Hematopoietic multipotent progenitor cell treated with erythropoietin and hydrocortisone succinate and interleukin-3 and kit ligand, for 15 days (in vitro differentiated cells): ENCODE results near the gene PRKCE.

Experiments
- DNase-seq: peaks from one replicate; pipeline ENCODE4 v3.0.0-alpha.2; 2015; ENCODE audit warnings: low spot score

The PRKCE gene

GRCh38 chr2:45936623-45936979, 285.1 kb downstream of the PRKCE start:
- DNase-seq: no peak

GRCh38 chr2:45937990-45938389, 286.5 kb downstream of the PRKCE start:
- no peak for DNase-seq

DNA sequence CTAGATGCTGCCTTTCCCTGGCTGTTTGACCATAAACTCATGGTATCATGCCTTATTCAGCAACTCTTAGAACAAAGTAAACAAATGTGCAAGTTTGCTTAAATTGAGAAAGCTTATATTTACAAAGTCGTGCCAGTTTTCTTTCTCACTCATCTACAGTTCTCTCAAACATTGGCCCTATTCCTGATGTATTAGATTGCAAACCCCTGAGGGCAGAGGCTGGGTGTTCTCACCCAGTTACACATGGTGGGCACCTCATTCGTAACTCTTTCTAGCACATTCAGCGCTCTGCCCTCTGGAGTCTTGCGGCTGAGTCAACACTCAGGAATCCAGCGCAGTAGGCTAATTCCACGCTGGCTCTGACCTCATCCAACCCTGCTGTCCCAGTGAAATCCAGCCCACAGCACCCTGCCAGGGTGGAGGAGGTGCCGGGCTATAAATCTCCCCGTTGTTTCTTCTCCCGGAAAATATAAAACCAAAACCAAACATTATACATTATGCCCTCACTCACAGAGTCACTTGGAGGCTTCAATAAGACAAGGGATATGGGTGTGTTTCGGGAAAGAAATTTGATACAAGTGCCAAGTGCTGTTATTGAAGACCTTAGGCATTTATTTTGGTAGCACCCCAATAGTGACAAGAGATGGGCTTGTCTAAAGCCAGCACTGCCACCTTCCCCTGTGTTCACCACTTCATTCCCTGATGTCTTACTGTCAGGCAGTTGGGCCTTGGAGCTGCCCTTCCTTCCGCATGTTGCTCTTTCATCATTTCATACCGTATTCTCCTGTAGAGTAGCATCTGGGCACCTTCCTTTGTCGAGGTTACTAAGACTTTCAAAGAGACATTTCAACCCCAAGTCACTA, 287.4 kb downstream of the PRKCE start:
- DNase-seq: no peak

- DNase-seq: no peak
These were observed 290.2 kb downstream of the PRKCE start for GRCh38 chr2:45941531-45942236.

GRCh38 chr2:45942237-45942738, 290.8 kb downstream of the PRKCE start:
- no peak for DNase-seq

DNA sequence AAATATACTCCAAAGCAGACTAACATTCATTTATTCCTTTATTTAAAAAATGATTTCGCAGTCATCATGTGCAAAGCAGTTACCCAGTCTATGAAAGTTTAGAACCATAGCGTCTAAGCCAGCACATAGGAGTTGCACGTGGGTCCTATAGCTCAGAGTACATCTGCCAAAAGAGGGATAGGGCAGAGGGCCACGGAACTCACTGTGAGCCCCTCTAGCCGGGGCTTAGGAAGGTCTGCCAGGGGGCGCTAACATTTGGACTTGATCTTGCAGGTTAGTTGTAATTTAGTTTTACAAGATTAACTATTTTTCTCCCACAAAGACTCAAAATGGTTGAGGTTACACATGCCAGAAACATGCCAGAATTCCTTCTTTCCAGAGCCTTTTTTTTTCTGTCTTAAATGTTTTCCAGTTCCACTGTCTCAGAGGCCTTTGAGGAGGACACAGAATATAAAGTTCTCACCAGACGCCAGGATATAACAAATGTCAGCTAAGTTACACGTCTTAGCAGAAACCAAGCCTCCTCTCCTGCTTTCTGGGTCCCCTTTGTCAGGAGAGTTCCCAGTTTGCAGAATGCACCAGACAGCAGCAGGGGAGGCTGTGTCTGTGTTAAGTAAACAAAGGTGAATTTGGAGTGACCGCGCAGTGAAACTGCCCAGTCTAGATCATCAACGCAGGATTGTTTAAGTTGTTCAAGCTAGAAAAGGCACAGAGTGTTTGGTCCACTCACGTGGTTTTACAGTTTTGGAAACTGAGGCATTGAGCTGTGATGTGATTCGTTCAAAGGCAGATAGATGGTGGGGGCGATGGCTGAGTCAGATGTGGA, 292.0 kb downstream of the PRKCE start:
- DNase-seq: no peak

DNA sequence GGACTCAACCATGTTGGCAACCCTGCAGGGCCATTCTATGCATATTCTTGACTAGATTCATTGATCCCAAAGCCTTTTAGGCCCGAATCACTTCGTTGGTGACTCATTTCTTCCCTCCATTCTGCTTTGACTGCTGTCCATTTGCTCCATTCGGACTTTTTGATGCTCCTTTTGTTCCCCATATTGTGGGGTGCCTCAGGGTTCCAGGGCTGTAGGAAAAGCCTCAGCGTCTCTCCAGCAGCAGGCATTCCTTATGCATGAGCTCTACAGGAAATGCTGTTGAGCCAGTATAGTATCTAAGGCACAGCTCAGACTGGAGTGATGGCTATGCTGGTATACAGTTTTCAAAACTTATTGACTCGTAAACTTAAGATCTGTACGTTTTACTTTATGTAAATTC, 292.6 kb downstream of the PRKCE start:
- DNase-seq: no peak

- DNase-seq: no peak
These were observed 293.8 kb downstream of the PRKCE start for GRCh38 chr2:45945302-45945717.

DNA sequence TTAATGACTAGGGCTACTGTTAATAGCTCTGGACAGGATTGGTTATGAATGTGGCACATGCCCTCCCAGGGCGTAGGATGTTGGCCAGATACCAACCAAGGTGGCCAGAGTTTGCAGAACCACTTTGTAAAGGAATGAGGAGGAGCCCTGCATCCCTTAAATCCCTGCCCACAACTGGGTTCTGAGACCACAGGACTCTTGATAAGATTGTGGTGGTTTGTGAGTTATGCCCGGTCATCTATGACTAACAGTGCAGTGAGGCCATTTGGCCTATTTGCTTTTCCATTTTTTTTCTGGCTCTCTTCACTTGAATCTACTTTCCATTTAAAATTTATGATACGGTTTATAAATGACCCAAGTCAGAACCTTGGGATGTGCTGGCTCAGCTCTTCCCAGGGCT, 294.5 kb downstream of the PRKCE start:
- no peak for DNase-seq

GRCh38 chr2:45950606-45951005, 299.1 kb downstream of the PRKCE start:
- no peak for DNase-seq

DNA sequence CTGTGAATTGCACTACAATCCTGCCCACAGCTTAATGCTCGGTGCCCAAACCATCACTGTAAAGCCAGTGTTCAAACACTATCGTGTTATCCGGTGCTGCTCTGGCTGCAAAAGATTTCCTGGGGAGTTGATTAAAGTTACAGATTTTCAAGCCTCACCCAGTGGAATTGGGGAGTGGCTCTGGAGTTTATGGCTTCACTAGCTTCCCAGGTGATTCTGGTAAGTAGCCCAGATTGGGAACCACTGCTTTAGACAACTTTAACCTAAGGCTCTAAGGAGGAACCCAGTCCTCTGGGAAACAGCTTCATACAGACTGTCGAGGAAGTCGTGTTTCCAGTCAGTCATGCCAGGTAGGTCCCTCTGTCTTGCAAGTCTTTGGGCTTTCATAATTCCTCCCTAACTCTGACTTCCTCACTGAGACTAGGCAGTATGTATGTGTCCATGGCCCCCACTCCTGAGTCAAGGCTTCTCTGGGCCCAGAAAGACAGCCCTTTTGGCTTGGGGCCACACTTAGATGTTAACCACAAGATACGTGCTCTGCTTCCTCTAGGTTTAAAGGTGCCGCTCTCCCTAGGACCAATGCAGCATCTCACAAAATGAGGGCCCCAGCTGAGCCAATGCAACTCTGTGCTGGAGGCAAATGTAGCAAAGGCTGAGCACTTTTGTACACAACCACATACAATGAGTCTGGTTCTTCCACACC, 299.7 kb downstream of the PRKCE start:
- no peak for DNase-seq

- no peak for DNase-seq
These were observed 301.1 kb downstream of the PRKCE start for GRCh38 chr2:45952591-45952990.

- no peak for DNase-seq
These were observed 302.0 kb downstream of the PRKCE start for GRCh38 chr2:45953376-45954027.

DNA sequence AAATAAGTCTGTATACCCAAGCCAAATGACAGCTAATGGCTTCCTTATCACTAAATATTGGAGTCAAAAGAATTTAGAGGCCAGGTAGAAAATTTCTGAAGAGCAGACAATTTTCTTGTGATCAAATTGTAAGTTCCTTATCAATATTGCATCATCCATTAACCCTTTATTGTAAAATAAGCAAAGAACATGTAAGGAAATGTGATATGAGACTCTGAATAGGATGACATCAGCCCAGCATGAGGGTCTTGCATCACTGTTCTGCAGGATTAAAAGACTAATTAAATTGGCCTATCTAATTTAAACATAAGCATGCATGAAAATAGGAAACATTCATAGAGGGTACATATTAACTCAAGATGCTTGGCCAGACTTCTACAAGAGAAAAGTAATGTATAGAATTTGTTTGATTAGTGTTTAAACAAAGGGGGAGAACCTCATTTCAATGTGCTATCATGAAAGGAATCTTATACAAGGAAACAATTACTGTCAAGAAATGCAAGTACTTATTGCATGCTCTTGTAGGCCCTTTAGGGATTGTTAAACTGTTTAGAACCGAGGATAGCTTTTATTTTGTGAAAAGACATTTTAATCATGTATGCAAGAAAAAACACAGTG, 302.9 kb downstream of the PRKCE start:
- no peak for DNase-seq

DNA sequence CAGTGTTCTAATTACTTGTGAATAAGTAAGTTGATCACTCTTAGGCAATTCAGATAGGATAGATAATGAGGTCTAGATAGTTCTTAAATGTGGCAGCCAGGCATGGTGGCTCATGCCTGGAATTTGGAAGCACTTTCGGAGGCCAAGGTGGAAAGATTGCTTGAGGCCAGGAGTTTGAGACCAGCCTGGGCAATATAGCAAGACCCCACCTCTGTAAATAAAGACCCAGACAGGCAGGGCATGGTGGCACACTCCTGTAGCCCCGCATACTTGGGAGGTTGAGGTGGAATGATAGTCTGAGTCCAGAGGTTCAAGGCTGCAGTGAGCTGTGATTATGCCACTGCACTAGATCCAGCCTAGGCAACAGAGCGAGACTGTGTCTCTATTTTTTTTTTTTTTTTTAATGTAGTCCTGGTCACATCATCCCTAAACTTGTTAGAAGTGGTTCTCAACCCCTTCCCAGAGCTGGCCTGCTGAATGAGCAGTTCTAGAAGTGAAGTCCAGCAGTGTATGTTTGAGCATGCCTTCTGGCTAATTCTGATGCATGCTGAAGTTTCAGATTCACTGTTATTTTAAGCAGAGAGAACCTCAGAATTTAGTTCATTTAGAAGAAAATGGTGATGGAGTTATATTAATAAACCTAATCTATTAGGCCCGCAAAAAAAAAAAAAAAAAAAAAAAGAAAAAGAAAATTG, 306.2 kb downstream of the PRKCE start:
- no peak for DNase-seq

DNA sequence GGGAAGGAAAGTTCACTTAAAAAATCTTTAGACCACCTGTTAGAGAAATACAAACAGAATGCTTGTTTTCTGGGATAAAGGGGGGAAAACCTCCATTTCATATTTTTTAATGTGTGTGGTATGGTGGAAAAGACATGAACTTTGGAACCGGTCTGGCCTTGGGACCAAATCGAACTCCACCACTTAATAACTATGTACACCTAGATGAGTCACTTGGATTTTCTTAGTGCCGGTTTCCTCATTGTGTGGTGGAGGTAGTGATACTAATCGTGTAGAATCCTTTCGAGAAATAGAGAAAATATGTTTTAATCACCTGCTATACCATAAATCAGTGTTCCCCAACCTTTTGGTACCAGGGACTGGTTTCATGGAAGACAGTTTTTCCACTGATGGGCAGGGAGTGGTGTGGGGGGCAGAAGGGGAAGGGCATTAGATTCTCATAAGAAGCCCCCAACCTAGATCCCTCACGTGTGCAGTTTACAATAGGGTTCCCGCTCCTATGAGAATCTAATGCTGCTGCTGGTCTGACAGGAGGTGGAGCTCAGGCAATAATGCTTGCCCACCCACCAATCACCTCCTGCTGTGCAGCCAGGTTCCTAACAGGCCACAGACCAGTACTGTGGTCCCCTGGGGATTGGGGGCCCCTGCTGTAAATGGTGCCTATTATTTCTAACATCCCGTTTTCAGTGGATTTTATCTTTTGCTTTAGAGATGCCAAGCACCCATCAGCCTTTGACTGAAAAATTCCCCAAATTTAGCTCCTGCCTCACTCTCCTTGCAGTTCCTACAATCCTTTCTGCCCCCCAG, 308.8 kb downstream of the PRKCE start:
- no peak for DNase-seq

DNA sequence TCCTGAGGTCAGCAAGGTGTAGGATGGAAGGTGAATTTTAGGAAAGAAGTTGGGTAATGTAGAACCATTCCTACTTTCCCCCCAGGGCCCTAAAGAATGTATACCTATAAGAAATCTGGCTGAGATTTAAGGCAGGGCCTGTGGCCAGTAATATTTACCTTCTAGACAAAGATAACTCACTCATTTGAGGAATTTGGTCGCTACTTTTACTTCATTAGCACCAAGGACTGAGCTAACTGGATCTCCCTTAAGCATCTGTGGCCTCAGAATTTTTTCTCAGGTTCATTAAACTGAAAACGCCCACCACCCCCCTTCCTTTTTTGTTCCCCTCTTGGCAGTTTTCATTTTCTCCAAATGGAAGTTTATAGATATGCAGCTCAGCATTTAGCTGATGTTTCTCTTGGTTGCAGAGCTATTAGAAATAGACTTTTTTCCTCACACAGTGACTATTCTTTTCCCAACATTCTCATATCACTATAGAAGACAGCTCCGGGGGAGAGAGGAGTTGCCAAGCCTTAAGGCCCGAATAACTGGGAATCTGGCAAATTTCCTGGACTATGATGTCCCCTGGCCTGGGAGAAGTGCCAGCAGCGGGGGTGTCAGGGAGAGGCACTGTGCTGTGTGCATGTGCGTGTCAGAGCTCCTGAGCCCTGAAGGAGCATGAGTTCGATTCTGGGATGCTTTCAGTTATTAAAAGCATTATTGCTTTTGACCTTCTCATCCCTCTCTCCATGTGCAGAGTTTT, 310.9 kb downstream of the PRKCE start:
- DNase-seq: no peak

GRCh38 chr2:45963816-45964215, 312.3 kb downstream of the PRKCE start:
- DNase-seq: no peak
